ENCODE data around the gene HEATR1.

HEATR1 gene

GRCh38 chr1:236558846-236559245 lies 45.5 kb downstream of the HEATR1 start:
- H3K27ac ChIP-seq = no peak overlapping the region
- no peak for TF ChIP-seq CTCF (conservative IDR thresholded peaks at IDR 0.05)

- no peak for TF ChIP-seq CTCF (conservative IDR thresholded peaks at IDR 0.05)
- H3K27ac ChIP-seq = no peak overlapping the region
These were observed 46.2 kb downstream of the HEATR1 start for GRCh38 chr1:236558081-236558480.

GRCh38 chr1:236556606-236557005 lies 47.7 kb downstream of the HEATR1 start:
- TF ChIP-seq CTCF (conservative IDR thresholded peaks at IDR 0.05) = no peak

GRCh38 chr1:236553370-236553769 lies 50.9 kb downstream of the HEATR1 start:
- no peak for TF ChIP-seq CTCF (conservative IDR thresholded peaks at IDR 0.05)
- H3K27ac ChIP-seq = no peak overlapping the region

More at GRCh38 chr1:236556606-236557005, 47.7 kb downstream of the HEATR1 start:
- no peak overlapping the region for H3K27ac ChIP-seq

- TF ChIP-seq CTCF (conservative IDR thresholded peaks at IDR 0.05) = no peak
- no peak overlapping the region for H3K27ac ChIP-seq
These were observed 51.4 kb downstream of the HEATR1 start for GRCh38 chr1:236552901-236553300.

- H3K27ac ChIP-seq = no peak overlapping the region; the same call in 1 of the 2 replicates
- no peak for TF ChIP-seq CTCF (conservative IDR thresholded peaks at IDR 0.05)
These were observed 52.2 kb downstream of the HEATR1 start for GRCh38 chr1:236552096-236552495.

- TF ChIP-seq CTCF (conservative IDR thresholded peaks at IDR 0.05) = no peak
- H3K27ac ChIP-seq = no peak overlapping the region; the same call in 1 of the 2 replicates
These were observed 53.1 kb downstream of the HEATR1 start for GRCh38 chr1:236550961-236551851.

Measured in VCaP (cell line).